SU-DHL-6 (cell line): ENCODE results near the gene FAM53A.

Experiments used
- CTCF ChIP-seq: fragments of 200-600 bp; sonication (generic); IDR thresholded peaks from one replicate; pipeline ENCODE4 v1.5.1; 2017; ENCODE audit warnings: antibody characterized with exemption, mild to moderate bottlenecking, low read length, moderate library complexity; ENCODE audit not compliant: insufficient read depth, poor library complexity, severe bottlenecking
- EZH2phosphoT487 ChIP-seq: fragments of 200-600 bp; sonication (generic), shearing (Covaris generic); conservative IDR thresholded peaks from 2 replicates; pipeline ENCODE4 v1.6.1; 2018; ENCODE audit warnings: mild to moderate bottlenecking, antibody characterized with exemption, low read length, moderate library complexity, mixed read lengths

DNA sequence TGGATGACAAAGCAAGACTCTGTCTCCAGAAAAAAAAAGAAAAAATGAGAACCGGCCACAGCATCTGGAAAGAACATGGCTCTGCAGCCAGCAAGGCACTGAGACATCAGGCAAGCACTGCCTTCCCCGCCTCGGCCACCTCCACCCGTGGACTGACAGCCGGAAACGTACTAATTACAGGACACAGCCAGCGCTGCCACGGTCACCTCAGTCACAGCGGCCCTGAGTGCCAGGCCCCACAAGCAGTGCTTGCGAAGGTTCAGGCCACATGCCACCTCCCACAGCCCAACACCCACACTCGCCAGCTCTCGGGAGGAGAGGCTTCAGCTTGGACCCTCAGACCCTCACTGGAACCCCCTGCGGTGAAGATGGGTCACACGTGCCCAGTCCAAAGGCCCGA lies 16.8 kb downstream of the FAM53A start:
- no peak for TF ChIP-seq CTCF
- no peak for TF ChIP-seq EZH2phosphoT487
